Caki2 (cell line): ENCODE data around the gene ZNF584. TPM values are rescaled to one million over a fixed set of nuclear protein-coding genes. Genes with fewer than 3 reads are reported as not detected.

Source experiments
- DNase-seq: peaks from one replicate; pipeline ENCODE4 v3.0.0-alpha.2; 2015; ENCODE audit warnings: low read depth
- in situ Hi-C: cut with HindIII; loops from 2 replicates; pipeline ENCODE4 v1.10.0; 2016; ENCODE audit warnings: low sequenced_read_pairs, low pct_unique_long_range_greater_than_20kb, mixed read lengths
- total RNA-seq: library from RNA; depleted of rRNA; stranded (reverse); fragments of >200 nt; shearing (Covaris generic); gene quantifications from 2 replicates; pipeline ENCODE4 v1.2.3, GENCODE V29; 2014; ENCODE audit warnings: low replicate concordance

The ZNF584 gene
- total RNA-seq, 1 experiment from 2014 or later: 15.2 TPM

DNA sequence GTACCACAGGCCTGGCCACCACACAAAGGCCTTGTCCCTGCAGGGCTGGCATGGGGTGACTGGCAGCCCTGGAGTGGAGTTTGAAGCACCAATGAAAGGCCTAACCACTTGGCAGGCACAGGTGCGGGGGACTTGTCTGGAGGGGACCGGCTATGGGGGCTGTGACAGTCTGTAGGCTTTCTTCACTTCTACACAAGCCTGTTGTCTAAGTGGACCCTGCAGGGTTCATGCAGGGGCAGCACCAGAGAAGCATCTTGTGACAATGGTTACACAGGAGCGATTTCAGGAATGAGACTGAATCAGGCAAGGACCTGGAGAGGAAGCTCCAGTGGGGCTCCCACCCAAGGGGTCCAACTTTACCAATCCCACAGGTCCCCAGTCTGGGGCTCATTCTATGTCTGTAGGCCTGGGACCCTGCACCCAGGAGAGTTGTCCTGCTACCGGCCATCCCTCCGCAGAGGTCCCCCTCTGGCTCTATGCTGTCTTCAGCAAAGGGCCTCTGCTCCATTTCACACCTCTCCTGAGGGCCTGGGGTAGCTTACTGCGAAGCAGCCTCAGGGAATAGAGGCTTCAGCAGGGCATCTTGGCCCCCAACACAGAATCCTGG, 25.3 kb upstream of the ZNF584 start:
- no peak for DNase-seq
- in situ Hi-C loops: no loop called here

DNA sequence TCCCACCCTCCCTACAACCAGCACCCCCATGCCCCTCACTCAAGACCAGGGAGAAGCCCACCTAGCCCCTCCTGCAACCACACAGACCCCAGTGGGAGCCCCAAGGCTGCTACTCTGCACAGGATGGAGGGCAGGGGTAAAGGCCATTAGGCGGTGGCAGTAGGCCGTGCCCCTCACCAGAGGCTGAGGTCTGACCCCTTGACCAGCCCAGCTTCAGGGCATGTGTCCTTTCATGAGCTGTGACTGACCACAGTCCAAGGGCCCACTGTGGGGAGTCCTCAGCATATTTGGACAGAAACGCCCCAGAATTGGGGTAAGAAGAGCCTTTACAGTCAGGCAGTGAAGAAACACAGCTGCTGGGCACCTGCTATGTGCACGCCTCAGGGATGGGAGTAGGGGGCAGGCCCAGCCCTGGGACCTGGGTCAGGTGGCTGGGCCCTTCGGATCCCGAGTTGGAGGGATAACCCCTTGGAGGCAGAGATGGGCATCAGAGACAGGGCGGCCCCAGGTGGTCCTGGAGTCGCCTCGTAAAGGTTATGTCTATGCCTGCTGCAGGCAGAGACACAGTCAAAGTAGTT, 23.0 kb upstream of the ZNF584 start:
- in situ Hi-C loops: no loop called here

DNA sequence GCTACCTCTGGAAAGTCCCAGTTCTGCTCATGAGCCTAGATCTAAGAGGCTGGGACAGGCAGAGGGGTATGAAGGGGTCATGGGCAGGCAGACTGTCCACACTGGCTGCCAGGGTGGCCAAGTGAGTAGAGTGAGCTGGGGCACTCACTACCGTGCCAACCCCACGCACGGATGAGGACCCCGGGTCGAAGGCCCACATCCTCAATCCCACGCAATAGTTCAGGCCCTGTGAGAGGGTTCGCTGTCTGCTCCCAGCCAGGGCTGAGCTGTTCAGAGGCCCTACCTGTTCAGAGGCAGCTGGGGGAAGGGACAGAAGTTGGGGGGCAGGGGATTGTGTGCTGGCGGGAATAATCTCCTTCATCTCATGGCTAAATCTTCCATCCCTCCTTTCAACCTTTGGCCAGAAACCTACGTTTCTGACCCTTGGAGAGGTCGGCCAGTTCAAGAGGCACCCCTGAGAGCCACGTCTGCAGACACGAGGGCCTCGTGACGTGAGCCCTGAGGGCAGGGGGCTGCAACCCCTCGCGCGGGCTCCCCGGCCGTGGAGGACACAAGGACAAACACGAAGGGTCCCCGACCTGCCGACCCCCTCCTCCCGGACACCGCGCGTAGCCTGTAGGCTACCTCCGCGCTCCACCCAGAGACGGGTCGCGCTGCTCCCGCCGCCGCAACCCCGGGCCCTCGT, 22.4 kb upstream of the ZNF584 start:
- no peak for DNase-seq
- in situ Hi-C loops: no loop called here

More for the DNA sequence above, 23.0 kb upstream of the ZNF584 start:
- DNase-seq: no peak

DNA sequence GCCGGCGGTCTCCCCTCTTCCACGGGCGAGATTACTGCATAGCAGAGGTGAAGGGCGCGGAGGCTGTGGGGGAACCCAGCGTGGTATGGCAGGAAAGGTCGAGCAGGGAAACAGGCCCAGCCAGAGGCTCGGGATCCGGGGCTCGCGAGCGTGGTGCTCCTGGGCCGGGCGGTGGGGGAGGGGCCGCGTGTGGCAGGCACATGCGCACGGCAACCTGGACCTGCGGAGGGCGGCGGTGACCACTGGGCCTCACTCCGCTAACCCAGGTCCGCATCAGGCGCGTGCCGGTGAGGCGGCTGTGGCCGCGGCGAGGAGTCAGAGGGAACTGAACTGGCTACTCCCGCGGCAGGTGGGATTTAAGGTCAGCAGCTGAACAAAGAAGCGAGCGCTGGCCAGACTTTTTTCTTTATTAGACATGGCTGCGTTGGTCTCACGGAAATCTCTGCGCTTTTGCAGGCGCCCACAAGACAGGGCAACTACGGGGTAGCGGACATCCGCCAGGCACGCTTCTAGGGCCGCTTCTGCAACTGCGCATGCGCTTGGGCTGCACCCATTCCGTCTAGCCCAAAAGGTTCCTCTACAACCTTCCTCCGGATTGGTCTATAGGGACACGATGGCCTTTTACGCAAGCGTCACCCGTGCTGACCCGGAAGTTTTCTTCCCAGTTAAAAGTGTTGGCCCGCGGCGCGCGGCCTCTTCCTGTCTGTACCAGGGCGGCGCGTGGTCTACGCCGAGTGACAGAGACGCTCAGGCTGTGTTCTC, 21.7 kb upstream of the ZNF584 start, which contains the start of gene RPS5:
TSS of gene RPS5 (plus strand) at position 694 of the 762 bp plus-strand sequence. CDS start 869 bp downstream, outside the sequence.
- peak; percentile 95 for DNase-seq
- in situ Hi-C loops: no loop called here

DNA sequence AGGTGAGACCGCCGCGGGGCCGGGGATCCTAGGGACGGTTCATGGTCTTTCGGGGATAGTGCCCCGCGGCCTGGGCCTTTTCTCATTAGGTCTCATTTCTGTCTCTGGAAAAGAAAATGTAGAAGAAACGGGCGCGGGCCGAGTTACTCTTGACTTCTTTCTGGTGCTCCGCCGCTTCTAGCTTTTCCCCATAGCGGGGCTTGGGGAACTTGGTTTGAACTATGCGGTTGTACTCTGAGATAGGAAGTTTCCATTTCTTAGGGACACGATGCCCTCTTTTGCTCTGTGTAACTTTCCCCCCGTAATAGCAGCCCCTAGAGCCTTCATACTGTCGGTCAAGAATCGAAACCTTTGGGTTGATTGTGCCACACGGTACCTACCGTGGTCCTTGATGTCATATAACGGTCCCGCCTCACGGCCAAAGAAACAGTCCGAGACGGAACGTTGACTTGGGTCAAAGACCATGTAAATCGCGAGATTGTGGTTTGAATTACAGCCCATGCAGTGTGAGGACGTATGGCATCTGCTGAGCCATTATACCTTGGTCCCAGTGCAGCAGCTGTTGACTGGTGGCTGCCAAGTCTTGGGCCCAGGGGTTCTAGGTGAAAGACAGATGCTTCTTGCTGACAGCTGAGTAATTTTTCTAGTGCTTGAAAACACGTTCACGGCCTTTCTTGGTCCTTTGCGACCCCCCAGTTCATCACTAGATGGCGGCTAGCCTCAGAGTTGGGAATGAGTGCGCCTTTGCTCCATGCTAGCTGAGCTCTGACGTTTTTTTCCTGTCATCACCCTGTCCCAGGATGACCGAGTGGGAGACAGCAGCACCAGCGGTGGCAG, 20.9 kb upstream of the ZNF584 start:
- in situ Hi-C loops: no loop called here
- no peak for DNase-seq

DNA sequence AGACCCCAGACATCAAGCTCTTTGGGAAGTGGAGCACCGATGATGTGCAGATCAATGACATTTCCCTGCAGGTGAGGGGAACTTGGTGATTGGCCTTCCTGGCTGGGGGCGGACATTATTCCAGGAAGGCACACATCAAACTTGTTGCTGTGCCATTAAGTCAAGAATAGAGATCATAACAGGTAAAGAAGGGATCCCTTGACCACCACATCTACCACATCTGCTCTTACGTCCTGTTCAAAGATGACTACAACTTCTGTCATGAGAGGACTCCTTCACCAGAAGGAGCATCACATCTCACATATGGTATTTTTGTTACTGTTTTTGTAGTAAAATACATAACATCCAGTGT, 20.3 kb upstream of the ZNF584 start:
- no peak for DNase-seq
- in situ Hi-C loops: no loop called here

DNA sequence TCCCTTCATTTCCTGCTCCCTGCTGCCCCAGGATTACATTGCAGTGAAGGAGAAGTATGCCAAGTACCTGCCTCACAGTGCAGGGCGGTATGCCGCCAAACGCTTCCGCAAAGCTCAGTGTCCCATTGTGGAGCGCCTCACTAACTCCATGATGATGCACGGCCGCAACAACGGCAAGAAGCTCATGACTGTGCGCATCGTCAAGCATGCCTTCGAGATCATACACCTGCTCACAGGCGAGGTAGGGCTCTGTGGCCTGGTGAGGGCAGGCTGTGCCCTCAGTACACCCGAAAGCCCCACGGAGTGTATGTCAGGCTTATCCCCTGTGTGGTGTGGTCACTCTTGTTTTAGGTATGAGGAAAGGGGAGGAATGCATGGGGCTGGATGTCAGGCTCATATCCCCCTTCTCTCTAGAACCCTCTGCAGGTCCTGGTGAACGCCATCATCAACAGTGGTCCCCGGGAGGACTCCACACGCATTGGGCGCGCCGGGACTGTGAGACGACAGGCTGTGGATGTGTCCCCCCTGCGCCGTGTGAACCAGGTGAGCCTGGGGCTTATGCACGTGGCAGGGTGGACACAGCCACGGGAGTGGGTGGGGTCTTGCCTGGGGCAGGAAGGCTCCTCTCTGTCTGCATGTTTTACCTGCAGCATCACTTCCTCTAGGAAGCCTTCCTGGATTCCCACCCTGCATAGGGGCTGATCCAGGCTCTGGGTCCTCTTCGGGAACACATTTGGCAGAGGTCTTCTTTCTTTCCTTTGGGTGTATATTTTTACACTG, 15.3 kb upstream of the ZNF584 start:
- in situ Hi-C loops: no loop called here
- DNase-seq: no peak

DNA sequence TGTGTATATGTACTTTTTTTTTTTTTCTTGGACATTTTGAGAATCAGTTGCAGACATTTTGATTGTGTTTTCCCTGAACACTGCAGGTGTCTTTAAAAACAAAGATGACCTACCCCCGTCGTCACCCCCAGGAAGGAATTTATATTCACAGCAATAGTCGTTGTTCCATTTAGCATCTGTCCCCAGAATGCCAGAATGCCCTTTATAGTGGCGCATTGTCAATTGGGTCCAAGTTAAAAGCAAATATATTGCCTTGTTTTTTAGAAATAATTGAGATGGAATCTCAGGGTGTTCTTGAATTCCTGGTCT, 14.8 kb upstream of the ZNF584 start:
- no peak for DNase-seq
- in situ Hi-C loops: no loop called here

DNA sequence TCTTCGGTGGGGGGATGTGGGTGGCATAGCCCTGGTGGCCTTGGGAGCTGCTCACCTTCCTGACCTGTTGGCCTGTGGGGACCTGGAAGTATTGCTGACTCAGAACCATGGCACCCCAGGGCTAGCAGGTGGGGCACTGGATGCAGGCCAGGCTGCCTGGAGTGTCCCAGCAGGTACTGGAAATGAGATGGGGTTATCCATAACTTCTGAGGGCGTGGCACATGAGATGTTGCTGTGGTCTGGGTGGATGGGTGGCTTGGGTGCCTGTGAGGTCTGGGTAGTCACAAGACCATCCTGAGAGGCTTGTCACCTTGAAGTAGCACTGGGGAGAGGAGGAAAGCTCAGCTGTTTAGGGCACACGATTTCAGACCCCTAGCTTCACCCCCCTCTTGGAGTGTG, 13.6 kb upstream of the ZNF584 start:
- in situ Hi-C loops: no loop called here
- DNase-seq: no peak

DNA sequence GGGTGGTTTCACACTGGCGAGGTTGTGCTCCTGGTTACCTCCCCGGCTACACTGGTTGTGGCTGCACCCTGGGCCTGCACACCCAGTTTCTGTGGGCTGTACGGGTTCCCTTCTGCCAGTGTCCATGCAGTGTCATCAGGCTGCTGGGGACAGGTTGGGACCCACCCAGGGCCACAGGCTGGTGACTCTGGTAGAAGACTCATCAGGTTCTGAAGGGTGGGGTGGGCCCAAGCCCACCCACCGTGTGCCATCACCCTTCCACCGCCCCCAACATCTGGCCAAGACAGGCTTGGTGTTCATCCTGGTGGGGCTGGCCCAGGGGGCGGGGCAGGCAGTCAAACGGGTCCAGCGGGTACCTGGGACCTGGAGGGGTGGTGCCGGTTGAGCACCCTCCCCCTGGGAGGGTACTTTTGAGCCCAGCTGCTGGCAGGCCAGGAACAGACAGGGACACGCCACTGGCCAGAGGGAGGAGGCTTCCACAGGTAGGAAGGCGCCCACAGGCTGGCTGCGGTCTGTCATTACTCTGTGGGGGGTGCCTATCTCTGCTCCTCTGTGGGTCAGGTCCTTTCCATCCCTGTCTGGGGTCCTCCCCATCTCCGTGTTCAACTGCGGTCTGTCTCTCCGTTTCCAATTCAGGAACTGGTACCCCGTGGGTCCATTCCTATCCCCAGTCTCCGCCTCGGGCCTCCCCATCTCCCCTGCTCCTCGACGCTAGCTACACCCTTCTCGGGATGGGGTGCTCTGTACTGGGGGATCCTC, 13.1 kb upstream of the ZNF584 start, which contains the start of gene RNF225:
TSS of gene RNF225 (plus strand) at position 437 of the 759 bp plus-strand sequence. CDS start 434 bp downstream, outside the sequence.
- DNase-seq: no peak
- in situ Hi-C loops: no loop called here

DNA sequence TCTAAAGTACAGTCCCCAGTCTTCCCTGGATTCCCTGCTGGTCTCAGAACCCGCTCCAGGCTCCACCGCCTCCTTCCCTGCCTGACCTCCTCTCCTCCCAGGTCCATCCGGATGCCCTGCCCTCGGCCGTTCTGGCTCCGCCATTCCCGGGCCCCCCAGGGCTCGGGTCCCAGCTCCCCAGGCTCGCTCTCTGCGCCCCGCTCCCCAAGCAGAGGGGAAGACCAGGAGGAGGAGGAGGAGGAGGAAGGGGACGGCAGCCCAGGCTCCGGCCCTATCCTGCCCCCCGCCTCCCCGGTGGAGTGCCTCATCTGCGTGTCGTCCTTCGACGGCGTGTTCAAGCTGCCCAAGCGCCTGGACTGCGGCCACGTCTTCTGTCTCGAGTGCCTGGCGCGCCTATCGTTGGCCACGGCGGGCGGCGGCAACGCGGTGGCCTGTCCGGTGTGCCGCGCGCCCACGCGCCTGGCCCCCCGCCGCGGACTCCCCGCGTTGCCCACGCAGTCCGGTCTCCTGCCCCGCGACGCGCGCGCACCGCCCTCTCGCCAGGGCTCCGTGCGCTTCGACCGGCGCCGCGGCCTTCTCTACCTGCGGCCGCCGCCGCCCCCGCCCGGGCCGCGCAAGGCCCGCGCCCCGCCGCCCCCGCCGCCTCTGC, 12.3 kb upstream of the ZNF584 start:
- DNase-seq: no peak
- in situ Hi-C loops: no loop called here

DNA sequence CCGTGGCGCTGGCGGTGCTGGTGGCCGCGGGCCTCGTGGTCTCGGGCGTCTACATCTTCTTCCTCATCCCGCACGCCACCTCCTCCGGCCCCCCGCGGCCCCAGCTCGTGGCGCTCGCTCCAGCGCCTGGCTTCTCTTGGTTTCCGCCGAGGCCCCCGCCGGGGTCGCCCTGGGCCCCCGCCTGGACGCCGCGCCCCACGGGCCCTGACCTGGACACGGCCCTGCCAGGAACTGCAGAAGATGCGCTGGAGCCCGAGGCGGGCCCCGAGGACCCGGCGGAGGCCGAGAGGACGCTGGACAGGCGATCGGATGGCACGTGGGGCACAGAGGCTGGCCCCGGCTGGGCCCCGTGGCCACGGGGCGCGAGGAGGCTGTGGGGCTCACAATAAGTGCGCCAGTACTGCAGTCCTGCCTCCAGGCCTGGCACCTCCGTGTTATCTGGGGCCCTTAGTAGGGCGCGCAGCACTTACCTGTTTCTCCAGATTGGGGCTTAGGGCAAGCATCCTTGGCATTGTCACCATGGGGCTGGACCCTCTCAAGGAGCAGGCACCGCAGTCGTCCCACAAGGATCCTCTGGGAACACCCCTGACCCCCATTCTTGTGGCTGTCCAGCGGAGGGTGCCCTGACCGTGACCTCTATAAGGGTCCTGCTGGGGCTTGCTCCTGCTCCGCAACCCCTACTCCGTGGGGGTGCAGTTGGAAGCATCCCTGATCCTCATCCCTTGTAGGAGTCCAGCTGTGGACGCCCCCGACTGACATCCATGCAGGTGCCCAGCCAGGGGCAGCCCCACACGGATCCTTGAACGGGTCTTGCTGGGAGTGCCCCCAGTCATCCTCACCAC, 11.5 kb upstream of the ZNF584 start:
- in situ Hi-C loops: no loop called here
- DNase-seq: no peak

DNA sequence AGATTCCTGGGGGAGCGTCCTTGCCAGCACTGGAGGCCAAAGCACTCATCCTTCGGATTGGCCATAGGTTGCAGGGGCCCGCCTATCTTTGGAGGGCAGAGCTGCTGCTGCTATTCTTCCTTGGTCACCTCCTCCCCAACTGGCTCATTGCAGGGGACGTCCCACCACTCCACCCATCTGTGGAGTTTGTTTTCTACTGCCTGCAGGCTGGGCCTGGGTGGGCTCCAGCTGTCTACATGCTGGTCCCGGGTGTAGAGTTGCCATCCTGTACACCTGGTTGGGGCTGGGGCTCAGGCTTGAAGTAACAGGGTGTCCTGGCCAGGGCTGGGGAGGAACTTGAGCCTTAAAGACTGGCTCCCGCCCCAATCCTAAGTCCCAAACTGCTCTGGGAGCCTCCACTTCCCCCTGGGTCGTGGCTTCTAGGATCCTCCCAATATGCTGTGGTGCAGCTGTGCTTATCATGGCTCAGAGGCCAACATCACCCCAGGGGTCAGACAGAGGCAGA, 10.9 kb upstream of the ZNF584 start:
- in situ Hi-C loops: no loop called here

DNA sequence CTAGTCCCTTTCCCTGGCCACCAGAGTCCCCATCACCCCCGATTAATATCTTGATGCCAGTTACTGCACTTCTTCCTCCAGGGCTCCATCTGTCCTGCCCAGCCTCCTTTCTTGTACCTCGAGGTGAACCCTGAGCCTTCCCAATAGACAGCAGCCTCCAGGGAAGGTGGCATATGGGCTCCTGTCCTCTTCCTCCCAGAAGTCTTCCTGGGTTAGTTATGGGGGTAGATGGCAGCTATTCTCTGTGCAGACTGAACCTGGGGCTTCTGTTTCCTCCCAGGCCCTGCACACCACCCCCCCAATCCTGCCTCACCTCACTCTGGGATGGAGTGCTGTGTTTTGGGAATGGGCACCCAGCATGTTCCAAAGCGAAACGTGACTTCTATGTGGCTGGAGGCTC, 10.4 kb upstream of the ZNF584 start:
- no peak for DNase-seq
- in situ Hi-C loops: no loop called here

More for the DNA sequence above, 10.9 kb upstream of the ZNF584 start:
- DNase-seq: no peak

DNA sequence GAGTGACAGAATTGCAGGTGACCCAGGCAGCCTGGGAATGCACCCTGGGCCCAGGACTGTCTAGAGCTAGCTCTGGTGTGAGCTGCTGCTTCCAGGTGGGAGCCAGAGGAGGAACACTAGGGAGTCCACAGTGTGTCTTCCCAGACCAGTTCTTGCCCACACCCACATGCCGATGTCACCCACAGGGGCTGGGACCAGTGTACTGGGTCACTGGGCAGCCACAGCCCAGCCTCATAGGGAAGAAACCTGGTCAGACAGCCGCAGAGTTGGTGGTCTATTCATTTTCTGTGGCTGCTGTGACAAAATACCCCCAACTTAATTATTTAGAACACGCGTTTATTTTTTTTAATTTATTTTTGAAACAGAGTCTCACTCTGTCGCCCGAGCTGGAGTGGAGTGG, 9.9 kb upstream of the ZNF584 start:
- no peak for DNase-seq
- in situ Hi-C loops: no loop called here

DNA sequence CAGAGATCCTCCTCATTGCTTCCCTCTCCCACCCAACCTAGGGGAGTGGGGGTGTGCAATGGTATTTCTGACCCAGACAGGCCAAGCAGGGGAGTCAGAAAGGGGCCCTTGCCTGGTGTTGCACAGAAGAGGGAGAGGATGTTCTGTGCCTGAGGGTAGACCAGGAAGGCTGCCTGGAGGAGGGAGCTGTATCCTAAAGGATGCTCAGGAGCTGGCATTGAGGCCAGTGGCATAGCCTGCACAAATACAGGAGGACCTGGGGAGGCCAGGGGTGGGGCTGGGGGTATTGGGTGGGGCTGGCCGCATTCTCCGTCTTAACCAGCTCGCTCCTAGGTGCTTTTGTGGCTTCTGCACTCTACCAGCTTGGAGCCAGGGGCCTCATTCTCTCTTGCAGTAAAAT, 8.5 kb upstream of the ZNF584 start:
- DNase-seq: no peak
- in situ Hi-C loops: no loop called here
